CD4-positive, alpha-beta T cell treated with Interleukin-1 beta for 1 hour (primary cell): ENCODE results near the gene CALN1.
"Not testable (repeated sequence)": the region's sequence is repeated elsewhere in the genome, so short reads cannot be mapped to it uniquely, and the experiment has no call there.

Experiments used
- DNase-seq, 2 donors: peaks; one replicate each; pipeline ENCODE4 v3.0.0-alpha.2; 2020 to 2022

Gene CALN1

DNA sequence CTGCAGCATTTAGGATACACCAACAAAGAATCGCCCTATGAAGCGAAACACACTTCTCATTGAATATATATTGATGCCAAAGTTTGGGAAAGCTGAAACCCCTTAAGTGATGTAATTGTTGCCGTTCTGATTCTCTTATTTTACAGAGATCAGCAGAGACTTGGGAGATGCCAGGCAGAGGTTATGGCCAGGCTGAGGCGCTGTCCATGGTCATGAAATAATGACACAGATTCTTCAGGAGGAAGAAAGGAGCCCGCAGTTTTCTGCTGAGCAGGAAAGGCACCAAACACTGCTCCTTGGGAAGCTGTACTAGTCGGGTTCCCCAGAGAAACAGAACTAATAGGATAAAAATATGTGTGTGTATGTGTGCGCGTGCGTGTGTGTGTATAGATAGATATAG is 566.0 kb downstream of the CALN1 start:
- DNase-seq, result no peak

DNA sequence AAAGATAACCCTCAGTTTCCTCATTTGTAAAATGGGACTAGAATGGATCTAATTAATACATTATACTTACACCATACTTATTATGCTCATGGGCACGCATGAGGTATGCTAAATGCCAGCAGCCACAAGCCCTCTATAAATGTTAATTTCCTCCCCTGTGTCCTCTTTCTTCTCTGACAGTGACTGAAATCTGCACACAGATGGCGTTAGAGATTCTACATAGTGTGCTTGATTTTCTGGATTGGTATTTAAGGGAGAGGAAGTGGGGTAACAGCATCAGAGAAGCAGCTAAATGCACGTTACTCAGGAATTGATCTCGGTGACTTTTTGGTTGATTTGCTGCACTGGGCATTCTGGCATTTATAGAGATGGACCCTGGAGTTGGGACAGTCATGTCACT is 568.5 kb downstream of the CALN1 start:
- DNase-seq, result no peak

GRCh38 chr7:71842786-71843185 is 569.4 kb downstream of the CALN1 start:
- DNase-seq, result no peak

DNA sequence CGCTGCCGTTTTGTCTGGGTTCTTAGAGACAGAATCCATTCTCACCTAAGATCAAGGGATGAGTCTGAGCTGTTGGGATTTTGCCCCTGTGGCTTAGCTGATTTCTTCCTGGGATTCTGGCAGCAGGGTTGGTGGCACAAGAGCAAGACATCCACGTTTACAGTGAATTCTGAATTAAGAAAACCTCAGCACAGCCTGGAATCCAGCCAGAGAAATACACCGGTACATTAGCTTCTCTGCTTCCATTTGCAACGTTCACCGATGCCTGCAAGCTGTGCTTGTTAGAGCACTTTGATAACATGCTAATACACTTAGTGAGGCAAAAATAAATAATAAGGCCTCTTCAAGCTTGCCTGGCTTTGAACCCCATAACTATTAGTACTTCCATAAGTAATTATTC is 569.8 kb downstream of the CALN1 start:
- no peak for DNase-seq

DNA sequence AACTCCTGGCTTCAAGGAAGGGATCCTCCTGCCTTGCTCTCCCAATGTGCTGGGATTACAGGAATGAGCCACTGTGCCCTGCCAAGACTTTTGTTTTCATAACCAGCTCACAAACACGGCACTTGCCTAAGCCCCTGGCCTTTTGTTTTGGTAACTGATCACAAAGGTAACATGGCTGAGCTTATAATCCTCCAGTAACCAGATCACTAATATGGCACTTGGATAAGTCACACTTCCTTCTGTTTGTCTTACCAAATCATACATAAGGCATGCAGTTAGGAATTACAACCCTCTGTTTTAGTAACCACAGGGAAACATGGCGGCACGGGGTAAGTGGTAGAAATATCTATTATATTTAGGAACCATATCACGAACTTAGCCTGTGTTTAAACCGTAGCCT is 577.1 kb downstream of the CALN1 start:
- no peak for DNase-seq

DNA sequence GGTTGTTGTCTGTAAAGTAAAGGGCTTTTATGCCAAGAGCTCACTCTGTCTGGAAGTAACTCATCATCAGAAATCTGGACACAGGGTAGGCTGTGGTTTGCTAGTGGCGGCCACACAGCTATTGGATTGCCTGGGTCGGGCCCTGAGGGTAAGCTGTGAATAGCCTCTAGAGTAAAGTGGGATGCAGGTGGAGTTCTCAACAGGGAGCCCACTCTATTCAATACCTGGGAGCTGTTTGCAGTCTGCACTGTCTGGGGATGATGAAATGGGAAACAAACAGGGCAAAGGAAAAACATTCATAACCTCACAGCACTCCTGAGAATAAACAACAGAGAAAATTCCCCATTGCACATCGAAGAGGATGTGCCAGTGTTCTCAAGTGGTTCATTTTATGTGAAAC is 582.6 kb downstream of the CALN1 start:
- DNase-seq, result no peak

DNA sequence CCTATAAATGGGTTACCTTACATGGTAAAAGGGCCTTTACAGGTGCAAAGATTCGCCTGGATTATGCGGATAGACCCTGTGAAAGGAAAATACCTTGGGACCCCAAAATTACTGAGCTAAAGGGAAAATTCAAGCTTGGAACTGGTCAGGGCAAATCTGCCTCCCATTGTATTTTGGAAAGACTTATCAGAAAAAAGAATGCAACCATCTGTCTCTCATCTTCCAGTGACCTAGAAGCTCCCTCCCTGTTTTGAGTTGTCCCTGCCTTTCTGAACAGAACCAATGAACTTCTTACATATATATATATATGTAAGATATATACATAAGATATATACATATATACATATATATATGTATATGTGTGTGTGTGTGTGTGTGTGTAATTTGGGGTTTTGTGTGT is 583.8 kb downstream of the CALN1 start:
- DNase-seq, result no peak

GRCh38 chr7:71826141-71826540 is 586.0 kb downstream of the CALN1 start:
- no peak for DNase-seq

GRCh38 chr7:71824006-71824760 is 588.0 kb downstream of the CALN1 start:
- DNase-seq, result no peak

GRCh38 chr7:71822406-71822805 is 589.7 kb downstream of the CALN1 start:
- not testable (repeated sequence) for DNase-seq

DNA sequence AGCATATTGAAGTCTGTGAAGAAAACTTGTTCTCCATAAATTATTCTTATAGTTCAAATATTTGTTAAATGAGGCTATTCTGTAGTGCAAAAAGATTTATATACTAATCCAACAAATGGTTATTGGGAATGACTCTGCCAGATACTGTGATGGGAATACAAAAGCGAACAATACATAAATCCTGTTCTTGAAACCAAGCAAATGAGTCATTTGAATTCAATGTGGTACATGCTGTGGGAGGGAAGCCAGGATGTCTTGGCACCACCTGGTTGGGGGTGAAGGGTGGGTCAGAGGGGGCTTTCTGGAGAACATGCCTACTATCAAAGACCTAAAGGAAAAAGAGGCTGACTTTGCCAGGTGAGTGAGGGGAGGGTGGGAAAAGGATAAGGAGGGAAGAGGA is 594.2 kb downstream of the CALN1 start:
- no peak for DNase-seq

- no peak for DNase-seq
These were observed 604.0 kb downstream of the CALN1 start for GRCh38 chr7:71808115-71808514.

GRCh38 chr7:71804256-71804655 is 607.9 kb downstream of the CALN1 start:
- no peak for DNase-seq

GRCh38 chr7:71801976-71802375 is 610.2 kb downstream of the CALN1 start:
- DNase-seq, result no peak

DNA sequence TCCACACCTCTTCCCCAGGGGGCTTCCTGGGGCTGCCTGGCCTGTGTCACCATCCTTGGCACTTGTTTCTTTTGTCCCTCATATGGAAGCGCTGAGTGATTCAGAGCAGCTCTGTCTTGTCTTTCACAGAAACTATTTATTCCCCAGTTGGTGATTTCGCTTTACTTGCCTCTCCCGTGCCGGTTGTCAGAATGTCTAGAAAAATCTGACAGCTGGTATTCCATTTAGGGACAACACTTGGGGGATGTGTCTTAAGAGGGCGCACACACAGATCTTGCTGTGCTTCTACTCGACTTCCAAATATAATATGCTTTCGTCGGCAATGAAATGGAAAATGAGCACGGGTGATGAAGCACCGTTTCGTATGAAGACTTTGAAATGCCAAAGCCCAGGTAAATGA is 611.8 kb downstream of the CALN1 start:
- DNase-seq, result no peak

DNA sequence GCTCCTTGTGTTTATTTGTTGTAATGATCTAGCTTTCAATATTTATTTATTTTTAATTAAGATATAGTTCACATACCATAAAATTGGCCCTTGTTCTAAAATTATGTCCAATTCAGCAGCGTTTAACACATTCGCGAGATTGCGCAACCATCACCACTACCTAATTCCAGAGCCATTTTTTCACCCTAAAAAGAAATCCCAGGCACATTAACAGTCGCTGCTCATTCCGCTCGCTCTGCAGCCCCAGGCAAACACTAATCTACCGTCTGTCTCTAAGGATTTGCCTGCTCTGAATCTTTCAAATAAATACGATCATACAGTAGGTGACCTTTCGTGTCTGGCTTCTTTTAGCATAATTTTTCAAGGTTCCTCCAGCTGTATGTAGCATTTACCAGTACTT is 616.7 kb downstream of the CALN1 start:
- no peak for DNase-seq

GRCh38 chr7:71793251-71793650 is 618.9 kb downstream of the CALN1 start:
- DNase-seq, result no peak

DNA sequence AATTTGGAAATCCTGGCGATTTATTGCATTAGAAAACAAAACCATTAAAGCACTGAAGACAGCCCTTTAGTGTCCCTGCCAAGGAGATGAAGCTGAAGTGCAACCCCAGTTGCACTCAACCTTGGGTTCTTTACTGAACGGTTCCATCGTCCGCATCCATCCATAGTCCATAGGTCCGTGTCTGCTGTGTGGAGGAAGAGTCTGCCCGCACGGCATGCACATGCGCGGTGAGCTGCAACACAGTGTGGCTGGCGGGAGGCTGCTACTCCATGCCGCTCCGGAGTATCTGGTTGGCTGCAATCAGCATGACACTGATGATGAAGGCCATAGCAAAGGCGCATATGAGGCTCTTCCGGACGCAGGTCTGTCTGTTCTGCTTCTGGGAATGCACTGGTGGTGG is 624.6 kb downstream of the CALN1 start:
- no peak for DNase-seq

DNA sequence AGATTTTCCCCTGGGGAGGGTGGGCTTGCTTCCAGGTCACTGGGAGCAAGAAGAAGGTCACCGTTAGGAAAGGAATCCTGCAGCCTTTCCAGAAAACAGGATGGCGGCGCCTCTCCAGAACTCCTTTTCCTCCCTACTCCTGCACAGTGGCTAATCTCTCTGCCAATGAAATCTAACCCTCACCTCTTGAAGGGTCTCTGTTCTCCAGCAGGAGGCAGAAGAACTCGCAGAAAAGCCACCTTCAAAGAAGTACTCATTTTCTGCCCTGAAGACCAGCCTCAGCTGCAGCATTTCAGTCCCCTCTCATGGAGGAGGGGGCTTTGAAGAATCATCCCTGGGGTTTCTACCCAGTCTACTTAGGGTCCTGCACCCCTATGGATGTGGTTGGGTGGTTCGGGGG is 626.9 kb downstream of the CALN1 start:
- DNase-seq, result no peak

DNA sequence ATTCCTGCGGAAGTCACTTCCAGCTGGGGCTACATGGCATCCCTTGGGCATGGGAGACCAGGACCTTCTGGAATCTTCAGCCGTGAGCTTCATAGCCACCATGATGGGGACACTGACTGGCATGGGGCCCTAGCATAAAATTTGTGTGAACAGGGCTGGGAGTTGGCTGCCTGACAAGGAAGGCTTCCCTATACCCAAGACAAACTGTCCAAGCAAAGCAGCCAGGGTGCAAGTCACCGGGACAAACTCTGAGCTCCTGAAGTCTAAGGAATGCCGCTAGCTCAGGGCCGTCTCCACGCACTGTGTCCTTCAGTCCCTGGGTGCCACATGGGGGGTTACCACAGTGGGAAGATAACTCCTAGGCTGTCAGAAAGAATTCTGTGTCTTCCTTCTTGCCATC is 627.4 kb downstream of the CALN1 start:
- no peak for DNase-seq

- DNase-seq, result no peak
These were observed 628.0 kb downstream of the CALN1 start for GRCh38 chr7:71784180-71784579.

- DNase-seq, result no peak
These were observed 628.4 kb downstream of the CALN1 start for GRCh38 chr7:71783779-71784178.

DNA sequence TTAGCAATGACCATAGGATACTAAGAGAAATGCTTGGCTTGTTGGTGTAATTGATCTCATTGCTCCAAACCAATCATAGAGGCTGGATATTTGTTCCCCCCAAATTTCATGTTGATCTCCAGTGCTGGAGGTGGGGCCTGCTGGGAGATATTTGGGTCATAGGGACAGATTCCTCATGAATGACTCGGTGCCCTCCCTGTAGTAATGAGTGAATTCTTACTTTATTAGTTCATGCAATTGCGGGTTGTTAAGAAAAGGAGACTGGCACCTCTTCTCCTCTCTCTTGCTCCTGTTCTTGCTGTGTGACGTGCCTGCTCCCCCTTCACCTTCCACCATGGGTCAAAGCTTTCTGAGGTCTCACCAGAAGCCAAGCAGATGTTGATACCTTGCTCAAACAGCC is 630.1 kb downstream of the CALN1 start:
- no peak for DNase-seq

DNA sequence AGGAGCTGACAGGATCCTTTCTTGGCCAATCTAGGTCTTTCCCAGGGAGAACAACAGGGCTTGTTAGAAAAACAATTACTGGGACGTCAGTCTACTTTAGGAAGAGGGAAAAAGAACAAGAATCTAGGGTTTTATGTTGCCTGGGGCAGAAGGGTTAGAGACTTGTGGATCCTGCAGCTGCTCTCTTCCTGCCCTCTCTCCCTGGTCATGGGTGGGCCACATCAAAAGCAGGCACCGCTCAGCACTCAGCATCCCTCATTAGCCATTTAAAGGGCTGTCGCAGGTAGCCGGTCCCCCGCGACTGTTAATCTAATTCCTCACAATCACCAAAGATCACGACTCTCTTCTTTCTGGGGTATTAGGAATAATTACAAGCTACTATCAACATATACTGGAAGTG is 631.9 kb downstream of the CALN1 start:
- DNase-seq, result no peak

GRCh38 chr7:71777278-71777677 is 634.9 kb downstream of the CALN1 start:
- no peak for DNase-seq

- DNase-seq, result no peak
These were observed 635.4 kb downstream of the CALN1 start for GRCh38 chr7:71776726-71777125.
